Measurements from ENCODE around the gene LRRTM2.

- TF ChIP-seq, protein P1, sequence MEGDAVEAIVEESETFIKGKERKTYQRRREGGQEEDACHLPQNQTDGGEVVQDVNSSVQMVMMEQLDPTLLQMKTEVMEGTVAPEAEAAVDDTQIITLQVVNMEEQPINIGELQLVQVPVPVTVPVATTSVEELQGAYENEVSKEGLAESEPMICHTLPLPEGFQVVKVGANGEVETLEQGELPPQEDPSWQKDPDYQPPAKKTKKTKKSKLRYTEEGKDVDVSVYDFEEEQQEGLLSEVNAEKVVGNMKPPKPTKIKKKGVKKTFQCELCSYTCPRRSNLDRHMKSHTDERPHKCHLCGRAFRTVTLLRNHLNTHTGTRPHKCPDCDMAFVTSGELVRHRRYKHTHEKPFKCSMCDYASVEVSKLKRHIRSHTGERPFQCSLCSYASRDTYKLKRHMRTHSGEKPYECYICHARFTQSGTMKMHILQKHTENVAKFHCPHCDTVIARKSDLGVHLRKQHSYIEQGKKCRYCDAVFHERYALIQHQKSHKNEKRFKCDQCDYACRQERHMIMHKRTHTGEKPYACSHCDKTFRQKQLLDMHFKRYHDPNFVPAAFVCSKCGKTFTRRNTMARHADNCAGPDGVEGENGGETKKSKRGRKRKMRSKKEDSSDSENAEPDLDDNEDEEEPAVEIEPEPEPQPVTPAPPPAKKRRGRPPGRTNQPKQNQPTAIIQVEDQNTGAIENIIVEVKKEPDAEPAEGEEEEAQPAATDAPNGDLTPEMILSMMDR (IDR thresholded peaks at IDR 0.05 in 8 of 11, conservative IDR thresholded peaks at IDR 0.05 in 3 of 11) = no peak
- no peak for TF ChIP-seq POLR2A (IDR thresholded peaks at IDR 0.05)
These were observed 9.0 kb upstream of the LRRTM2 start for GRCh38 chr5:138884094-138884493.
